Measurements from ENCODE around the gene AVPR2. TPM values are rescaled to one million over a fixed set of nuclear protein-coding genes. Genes with fewer than 3 reads are reported as not detected.

Gene AVPR2
- total and polyA plus RNA-seq, 8 donors = 0.12 to 1.3 (median 0.40) TPM

GRCh38 chrX:153909024-153909979, 4.8 kb downstream of the AVPR2 start:
- peak in 2 of 6 donors; percentile 57 to 73 for DNase-seq
- Histone ChIP-seq H3K4me3 (no peak overlapping the region), H3K9me3 (no peaks in the 10 kb centered on the region), H3K27me3 (peaks cover 0 to 11% (median 0%) of the 10 kb centered on the region in 4 donors), H3K27ac (no peak overlapping the region), H3K36me3 (no peaks in the 10 kb centered on the region), H3K4me1 (no peaks in the 10 kb centered on the region)
- 74 to 78% methylated on average over 35 to 37 of the region's 37 CpGs for WGBS, 2 donors
- ATAC-seq = no peak
- no peak for FAIRE-seq
- intact Hi-C loops (cut with DNase I) = no loop called here
- no peak for TF ChIP-seq CTCF (IDR thresholded peaks at IDR 0.05)

GRCh38 chrX:153909980-153910360, 5.5 kb downstream of the AVPR2 start:
- Histone ChIP-seq H3K4me3 (no peak overlapping the region), H3K27ac (no peak overlapping the region), H3K9me3 (no peaks in the 10 kb centered on the region), H3K27me3 (peaks cover 0 to 11% (median 0%) of the 10 kb centered on the region in 4 donors), H3K4me1 (no peaks in the 10 kb centered on the region), H3K36me3 (no peaks in the 10 kb centered on the region)
- no peak for FAIRE-seq
- WGBS, 2 donors = 81 to 89% methylated on average over 24 to 25 of the region's 25 CpGs
- DNase-seq = peak in 1 of 6 donors; percentile 71
- no peak for TF ChIP-seq CTCF (IDR thresholded peaks at IDR 0.05)
- ATAC-seq = no peak
- intact Hi-C loops (cut with DNase I) = no loop called here

- ATAC-seq = no peak
- Histone ChIP-seq H3K4me3 (no peak overlapping the region), H3K9me3 (no peaks in the 10 kb centered on the region), H3K4me1 (no peaks in the 10 kb centered on the region), H3K27me3 (peaks cover 0 to 11% (median 0%) of the 10 kb centered on the region in 4 donors), H3K27ac (no peak overlapping the region), H3K36me3 (no peaks in the 10 kb centered on the region)
- no peak for TF ChIP-seq CTCF (IDR thresholded peaks at IDR 0.05)
- FAIRE-seq = no peak
- 79 to 91% methylated on average over 22 of the region's 22 CpGs for WGBS, 2 donors
- intact Hi-C loops (cut with DNase I) = no loop called here
- DNase-seq = peak in 2 of 6 donors; percentile 57 to 73
These were observed 6.0 kb downstream of the AVPR2 start for GRCh38 chrX:153910446-153910845.

- Histone ChIP-seq H3K27me3 (peaks cover 0 to 6% (median 0%) of the 10 kb centered on the region in 4 donors), H3K27ac (no peak overlapping the region), H3K4me1 (no peaks in the 10 kb centered on the region), H3K9me3 (no peaks in the 10 kb centered on the region), H3K4me3 (no peak overlapping the region), H3K36me3 (no peaks in the 10 kb centered on the region)
- DNase-seq (no peak), ATAC-seq (no peak), FAIRE-seq (no peak)
- no peak for TF ChIP-seq CTCF (IDR thresholded peaks at IDR 0.05)
- intact Hi-C loops (cut with DNase I) = no loop called here
- WGBS, 2 donors = 63 to 85% methylated on average over 6 of the region's 6 CpGs
These were observed 7.3 kb downstream of the AVPR2 start for GRCh38 chrX:153911798-153912197.

- no peak for ATAC-seq
- peaks cover 0 to 4% (median 0%) of the 10 kb centered on the region in 4 donors for H3K27me3 ChIP-seq
- DNase-seq = peak in 1 of 6 donors; percentile 70
- no peak for TF ChIP-seq CTCF (IDR thresholded peaks at IDR 0.05)
- no peak overlapping the region for H3K4me3 ChIP-seq
- H3K4me1 ChIP-seq = no peaks in the 10 kb centered on the region
- no peaks in the 10 kb centered on the region for H3K36me3 ChIP-seq
- WGBS, 2 donors = 67 to 70% methylated on average over 13 to 17 of the region's 17 CpGs
- intact Hi-C loops (cut with DNase I) = no loop called here
- no peaks in the 10 kb centered on the region for H3K9me3 ChIP-seq
- no peak overlapping the region for H3K27ac ChIP-seq
- no peak for FAIRE-seq
These were observed 8.7 kb downstream of the AVPR2 start for GRCh38 chrX:153913211-153913610.
